Nasal cavity respiratory epithelium epithelial cell of viscerocranial mucosa (primary cell): ENCODE results near the gene GPANK1. TPM values are rescaled to one million over a fixed set of nuclear protein-coding genes. Genes with fewer than 3 reads are reported as not detected.

ENCODE experiments used
- total RNA-seq: library from RNA; depleted of rRNA; stranded (reverse); fragments of >200 nt; gene quantifications from 2 replicates; pipeline ENCODE4 v1.2.3, GENCODE V29; 2014

GPANK1 gene
- total RNA-seq: 9.4 and 20.2 TPM in 2 replicates

DNA sequence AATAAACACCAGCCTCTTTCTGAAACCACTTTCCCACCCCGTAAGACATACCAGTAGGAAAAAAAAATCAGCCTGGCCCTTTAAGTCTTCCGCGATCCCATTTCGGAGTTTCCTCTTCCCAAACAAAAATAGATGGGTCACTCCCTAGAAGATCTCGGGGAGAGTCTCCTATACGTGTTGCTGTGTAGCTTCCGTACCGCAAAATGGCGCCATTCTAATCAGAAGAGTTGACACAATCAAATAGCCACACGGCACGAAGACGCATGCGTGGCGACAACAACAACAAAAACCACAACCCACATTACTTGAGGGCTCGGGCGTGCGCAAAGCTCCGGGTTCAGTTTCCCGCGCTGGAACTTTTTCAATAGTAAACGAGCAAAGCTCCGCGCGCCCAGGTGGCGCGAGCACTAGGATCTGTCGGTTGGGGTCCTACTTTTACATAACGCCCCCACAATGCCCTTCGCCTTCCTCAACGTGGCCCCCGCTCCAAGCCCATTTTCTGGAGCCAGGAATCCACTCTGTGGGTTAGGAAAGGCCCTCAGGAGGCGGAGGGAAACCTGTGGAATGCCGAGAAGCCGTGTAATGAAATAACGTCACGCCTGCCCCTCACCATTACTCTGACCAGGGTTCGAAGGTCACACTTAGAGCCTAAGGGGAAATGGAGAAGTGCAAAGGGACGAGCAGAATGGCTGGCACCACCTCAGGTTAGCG lies at the start of gene GPANK1:
Gene GPANK1, minus strand, starts transcription at position 208 of the 711 bp plus-strand sequence. CDS start 519 bp downstream, outside the sequence.

DNA sequence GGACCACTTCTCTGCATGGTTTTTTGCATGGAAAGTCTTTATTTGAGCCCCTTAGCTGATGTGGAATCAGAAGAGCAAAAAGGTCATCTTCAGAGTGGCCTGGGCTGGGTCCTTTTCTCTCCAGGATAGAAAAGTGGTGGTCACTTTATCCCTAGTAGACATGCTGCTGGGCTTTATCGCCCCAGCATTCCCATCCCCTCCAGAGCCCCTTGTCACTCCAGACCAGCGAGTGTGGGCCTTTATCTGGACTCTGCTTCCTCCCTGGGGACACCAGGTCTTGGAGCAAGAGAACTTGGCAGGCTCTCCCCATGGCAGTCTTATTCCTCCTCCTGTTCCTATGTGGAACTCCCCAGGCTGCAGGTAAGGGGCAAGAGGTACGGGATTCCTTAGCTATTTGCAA lies 41.8 kb upstream of the GPANK1 start, which contains the start of gene LY6G6F:
Gene LY6G6F, plus strand, starts transcription at position 268 of the 400 bp plus-strand sequence. Its CDS starts 41 bp downstream, at position 309.

DNA sequence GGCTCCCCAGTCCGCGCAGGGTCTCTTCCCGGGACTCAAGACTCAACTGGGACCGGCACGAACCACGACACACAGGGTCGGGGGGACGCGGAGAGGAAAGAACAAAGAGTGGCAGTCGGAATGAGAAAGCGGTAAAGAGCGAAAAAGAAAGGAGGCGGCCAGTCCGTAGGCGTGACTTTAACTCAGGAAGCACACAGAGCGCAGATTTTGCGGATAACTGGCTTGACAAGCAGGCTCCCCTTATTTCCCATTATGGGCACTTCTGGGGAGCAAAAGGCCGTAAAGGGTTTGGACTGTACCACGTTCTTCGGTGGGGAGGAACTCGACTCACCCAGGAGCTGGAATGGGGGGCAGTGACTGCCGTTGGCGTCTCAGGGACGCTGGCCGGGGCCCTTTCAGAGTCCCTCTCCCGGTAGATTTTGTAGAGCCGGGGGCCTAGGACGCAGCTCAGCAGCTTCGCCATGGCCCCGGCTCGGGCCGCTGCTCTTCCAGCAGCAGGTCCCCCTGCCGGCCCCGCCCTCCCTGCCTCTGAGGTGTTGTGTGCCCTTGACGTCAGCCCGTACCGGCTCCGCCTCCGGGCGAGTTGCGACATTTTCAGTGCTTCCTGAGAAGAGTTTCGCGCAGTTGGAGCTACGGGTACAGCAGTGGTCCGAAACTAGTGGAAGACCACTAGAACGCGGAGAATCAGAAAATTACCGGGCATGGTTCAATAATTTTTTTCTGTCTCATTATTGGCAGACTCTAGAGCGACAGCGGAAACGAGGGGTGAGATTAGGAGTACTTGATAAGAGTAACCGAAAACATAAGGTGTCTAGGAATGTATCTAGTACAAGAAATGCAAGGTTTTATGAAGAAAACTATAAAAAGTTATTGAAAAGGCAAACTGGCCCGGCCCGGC lies 38.3 kb upstream of the GPANK1 start, which contains the start of gene ABHD16A:
Gene ABHD16A, minus strand, starts transcription at position 506 of the 898 bp plus-strand sequence. Its CDS starts 43 bp downstream, at position 463.

DNA sequence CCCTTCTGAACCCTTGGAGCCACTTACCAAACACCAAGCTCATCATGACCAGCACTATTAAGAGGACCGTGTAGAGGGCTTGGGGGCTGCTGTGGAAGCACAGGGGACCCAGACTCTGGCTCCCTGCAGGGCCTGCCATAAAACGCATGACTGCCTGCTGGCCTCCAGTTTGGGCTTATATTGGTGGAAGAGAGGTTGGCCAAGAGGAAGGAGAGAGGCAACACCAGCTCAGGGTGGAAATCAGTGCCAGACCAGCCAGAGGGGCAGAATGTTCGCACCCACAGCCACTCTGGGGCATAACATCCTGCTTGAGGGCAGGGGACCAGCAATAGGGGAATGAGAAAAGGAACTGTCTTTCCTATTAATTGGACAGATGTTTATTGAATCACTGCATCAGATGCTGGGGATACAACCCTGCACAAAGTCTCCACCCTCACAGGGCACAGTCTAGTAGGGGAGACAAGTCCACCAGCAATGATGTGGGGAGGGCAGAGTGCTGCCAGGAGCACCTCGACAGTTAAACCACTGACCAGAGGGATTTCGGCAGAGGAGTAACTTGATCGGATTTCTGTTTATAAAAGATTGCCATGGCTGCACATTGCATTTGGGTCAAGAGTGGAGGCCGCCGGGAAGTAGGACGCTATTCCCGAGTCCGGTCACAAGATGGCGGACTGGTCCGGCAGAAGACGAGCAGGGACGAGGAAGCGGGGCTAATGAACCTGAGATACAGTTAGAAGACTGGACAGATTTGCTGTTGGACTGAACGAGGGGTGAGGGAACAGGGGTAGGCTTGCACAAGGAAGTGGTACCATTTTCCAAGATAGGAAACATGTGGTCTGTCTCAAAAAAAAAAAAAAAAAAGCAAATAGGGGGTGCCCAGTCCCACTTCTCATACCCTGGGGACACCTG lies 15.7 kb upstream of the GPANK1 start, which contains the start of gene LY6G5C:
Gene LY6G5C, minus strand, starts transcription at position 842 of the 909 bp plus-strand sequence. Its CDS starts 694 bp downstream, at position 148.

DNA sequence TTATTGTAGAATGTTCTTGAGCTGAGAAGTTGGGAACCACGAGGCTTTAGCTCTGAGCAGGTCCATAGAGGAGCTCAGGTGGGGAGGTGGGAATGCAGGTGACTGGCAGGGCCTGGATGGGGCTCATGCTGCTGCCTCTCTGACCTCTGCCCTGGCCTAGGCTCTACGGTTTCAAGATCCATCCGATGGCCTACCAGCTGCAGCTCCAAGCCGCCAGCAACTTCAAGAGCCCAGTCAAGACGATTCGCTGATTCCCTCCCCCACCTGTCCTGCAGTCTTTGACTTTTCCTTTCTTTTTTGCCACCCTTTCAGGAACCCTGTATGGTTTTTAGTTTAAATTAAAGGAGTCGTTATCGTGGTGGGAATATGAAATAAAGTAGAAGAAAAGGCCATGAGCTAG lies 4.9 kb upstream of the GPANK1 start, which contains the start of gene LY6G5B:
Gene LY6G5B, plus strand, starts transcription at position 301 of the 400 bp plus-strand sequence. CDS start 975 bp downstream, outside the sequence.

DNA sequence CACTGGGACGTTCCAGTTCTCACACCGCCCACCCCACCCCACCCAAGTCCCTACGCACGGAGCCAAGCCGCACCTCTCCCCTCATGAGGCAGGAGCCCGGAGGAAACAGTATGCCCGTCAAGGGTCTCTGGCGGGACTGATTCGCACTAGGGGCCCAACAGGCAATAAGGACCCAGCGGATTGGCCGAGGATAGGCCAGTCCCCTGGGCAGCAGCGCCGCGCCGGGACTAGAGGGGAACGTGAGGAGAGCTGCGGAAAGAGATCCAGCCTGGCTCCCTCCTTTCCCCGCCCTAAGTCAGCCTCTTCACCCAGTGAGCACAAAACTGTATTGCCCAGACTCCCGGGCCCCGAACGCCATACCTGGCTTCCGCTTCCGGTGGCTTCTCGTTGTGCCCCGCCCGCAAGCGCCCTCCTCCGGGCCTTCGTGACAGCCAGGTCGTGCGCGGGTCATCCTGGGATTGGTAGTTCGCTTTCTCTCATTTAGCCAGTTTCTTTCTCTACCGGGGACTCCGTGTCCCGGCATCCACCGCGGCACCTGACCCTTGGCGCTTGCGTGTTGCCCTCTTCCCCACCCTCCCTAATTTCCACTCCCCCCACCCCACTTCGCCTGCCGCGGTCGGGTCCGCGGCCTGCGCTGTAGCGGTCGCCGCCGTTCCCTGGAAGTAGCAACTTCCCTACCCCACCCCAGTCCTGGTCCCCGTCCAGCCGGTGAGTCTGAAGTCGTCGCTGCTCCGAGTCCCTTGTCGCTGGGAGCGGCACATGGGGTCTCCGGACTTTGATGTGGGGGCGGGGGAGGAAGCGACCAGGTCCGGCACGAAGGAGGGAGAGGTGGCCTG lies 922 bp upstream of the GPANK1 start, which contains the start of gene CSNK2B:
Gene CSNK2B, plus strand, starts transcription at position 580 of the 836 bp plus-strand sequence. CDS start 752 bp downstream, outside the sequence.

DNA sequence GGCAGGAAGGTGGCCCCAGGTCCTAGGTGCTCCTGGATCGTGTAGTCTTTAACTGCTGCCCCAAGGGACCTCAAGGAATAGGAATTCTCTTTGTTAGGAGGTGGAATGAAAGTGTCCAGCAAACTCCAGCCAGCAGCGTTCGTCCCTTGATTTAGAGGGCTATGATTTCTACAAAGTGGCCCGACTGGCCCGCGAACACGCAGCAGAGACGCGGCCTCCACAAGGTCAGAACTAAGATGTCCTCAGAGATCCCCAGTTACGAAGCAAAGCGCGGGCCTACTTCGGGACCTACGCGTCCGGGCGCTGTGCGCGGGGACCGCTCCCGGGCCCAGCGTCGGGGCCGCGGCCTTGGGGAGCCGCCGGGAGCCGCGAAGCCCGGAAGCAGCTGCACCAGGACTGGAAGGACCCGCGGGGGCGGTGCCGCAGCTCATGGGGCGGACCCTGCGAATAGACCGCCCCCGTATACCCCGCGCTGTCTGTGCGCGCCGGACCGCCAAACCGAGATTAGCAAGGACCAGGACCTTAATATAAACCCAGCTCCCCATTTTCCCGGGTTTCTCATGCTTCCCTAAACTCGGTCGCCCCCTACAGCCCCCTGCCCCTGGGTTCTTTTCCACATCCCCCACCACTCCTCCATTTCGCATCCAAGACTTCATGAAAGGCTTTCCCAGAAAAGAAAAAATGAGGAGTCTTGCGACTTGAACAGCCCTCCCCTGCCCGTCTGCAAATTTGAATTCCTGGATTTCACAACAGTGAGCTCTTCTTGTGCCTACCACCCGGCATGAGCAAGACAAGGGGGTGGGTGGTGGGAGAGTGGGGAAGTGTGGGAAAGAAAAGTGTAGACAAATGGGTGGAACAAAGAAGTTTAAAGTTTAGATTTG lies 4.2 kb downstream of the GPANK1 start, which contains the start of gene C6orf47:
Gene C6orf47, minus strand, starts transcription at position 398 of the 881 bp plus-strand sequence. CDS start 831 bp downstream, outside the sequence.

DNA sequence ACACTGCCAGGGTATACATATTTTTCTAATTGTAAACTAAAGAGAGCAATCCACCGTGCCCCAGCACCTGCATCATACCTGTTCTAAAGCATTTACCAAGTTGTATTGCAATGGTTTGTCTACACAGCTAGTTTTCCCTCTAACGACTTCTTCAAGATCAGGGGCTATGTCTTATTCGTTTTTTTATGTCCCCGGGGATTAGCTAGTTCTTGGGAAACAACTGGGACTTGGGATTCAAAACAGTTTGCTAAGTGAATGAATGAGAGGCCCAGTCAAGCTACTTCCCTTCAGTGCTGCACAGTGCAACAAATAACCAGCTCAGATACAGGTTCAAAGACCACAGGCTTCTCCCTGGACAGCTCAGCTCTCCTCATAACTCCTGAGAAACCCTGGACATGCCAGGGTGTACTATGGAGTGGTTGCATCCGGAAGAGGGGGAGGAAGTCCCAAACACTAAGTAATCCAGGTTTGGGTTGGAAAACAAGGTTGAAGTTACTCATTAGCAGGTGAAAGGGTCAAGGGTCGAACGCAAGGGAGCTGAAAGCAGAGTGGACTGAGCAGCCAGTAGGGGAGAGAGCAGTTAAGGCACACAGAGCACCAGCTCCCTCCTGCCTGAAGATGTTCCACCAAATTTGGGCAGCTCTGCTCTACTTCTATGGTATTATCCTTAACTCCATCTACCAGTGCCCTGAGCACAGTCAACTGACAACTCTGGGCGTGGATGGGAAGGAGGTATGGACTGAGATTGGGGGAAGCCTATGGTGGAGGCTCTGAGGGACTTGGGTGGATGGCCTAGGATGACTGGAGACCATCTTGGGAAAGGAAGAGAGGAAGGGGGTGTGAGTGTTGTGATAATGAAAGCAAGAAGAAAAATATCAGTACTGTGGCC lies 9.2 kb downstream of the GPANK1 start, which contains the start of gene APOM:
Gene APOM, plus strand, starts transcription at position 546 of the 889 bp plus-strand sequence. Its CDS starts 73 bp downstream, at position 619.

DNA sequence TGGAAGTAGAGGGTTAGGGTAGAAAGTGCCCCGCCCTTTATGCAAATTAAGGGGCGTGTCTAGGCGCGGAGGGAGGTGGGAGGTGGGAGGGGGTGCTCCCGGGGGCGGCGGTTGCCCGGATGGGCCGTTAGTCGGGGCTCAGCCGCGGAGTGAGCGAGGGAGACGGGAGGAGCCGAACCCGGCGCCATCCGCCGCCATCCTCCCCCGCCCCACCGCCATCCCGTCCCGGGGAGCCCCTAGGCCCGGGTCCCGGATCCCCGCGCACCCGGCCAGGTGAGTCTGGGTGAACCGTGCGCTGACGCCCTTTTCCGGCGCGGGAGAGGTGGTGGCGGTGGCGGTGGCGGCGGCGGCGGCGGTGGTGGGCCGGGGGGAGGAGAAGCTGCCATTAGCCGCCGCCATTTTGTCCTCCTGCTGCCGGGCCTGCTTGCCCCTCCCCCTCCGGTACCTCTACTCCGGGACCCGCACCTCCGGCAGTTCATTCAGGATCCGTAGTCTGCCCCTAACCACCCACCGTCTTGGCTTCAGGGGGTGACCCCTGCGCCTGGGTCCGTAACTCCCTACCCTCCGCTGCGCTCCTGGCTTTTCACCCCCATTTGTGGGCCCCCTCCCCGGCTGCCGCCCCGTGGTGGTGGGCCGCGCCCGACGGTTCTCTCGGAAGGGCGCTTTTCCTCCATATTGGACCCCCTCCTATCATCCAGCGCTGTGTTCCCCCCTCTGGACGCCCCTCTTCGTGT lies 44.0 kb downstream of the GPANK1 start, which contains the start of gene PRRC2A:
Gene PRRC2A, plus strand, starts transcription at position 130 of the 734 bp plus-strand sequence. CDS start 2,075 bp downstream, outside the sequence.

DNA sequence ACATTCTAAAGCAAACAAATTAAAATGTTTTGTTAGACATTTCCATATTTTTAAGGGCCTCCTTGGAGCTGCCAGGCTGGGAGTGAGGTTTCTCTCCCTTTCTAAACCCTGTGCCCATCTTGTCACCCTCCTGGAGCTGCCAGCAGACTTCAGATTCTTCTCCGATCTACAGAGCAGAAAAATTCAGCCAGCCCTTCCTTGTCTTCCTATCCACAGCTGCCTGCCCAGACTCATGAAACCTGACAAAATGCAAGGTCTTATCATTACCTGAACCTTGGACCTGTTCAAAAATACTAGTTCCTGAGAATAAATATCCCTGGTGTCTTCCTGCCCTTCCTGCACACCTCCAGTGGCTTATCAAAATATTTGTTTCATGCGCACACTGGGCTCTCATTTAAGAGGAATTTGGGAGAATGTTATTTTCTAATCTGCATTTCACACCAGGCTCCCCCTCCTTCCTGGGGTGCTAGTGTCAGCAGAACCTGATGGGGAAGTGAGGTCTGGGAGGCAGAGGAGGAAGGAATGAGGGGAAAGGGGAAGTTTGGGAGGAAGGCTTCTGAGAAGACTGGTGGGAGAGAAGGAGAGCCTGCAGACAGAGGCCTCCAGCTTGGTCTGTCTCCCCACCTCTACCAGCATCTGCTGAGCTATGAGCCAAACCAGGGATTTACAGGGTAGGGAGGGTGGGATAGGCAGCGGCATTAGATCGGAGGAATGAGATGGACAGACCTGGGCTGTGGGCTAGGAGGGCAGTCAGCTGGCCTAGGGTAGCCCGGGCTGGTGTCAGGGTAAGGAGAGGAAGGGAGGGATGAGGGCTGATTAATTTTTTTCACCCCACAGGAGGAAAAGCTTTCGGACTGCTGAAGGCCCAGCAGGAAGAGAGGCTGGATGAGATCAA lies 49.9 kb downstream of the GPANK1 start, which contains the start of gene AIF1:
Gene AIF1, plus strand, starts transcription at position 551 of the 895 bp plus-strand sequence. Its CDS starts 96 bp downstream, at position 647.

Other genes with a start within 250 kb of the GPANK1 start
- gene MICB, start 166.9 kb downstream of the GPANK1 start, total RNA-seq: 3.7 and 5.8 TPM in 2 replicates
- not detected in 2 replicates for gene MCCD1, start 136.0 kb downstream of the GPANK1 start, total RNA-seq
- gene DDX39B, start 123.0 kb downstream of the GPANK1 start, total RNA-seq: 205 and 333 TPM in 2 replicates
- 0.28 and 0.34 TPM in 2 replicates for gene ATP6V1G2, start 118.4 kb downstream of the GPANK1 start, total RNA-seq
- gene NFKBIL1, start 117.4 kb downstream of the GPANK1 start, total RNA-seq: 25.8 and 52.3 TPM in 2 replicates
- not detected in 2 replicates for gene LTA, start 92.7 kb downstream of the GPANK1 start, total RNA-seq
- gene TNF, start 89.4 kb downstream of the GPANK1 start, total RNA-seq: under 0.01 and 0.07 TPM in 2 replicates
- gene LTB, start 82.6 kb downstream of the GPANK1 start, total RNA-seq: not detected in 2 replicates
- not detected in 2 replicates for gene LST1, start 78.7 kb downstream of the GPANK1 start, total RNA-seq
- gene NCR3, start 72.0 kb downstream of the GPANK1 start, total RNA-seq: not detected in 2 replicates
- not detected in 2 replicates for gene AIF1, start 49.8 kb downstream of the GPANK1 start, total RNA-seq
- 32.1 and 73.3 TPM in 2 replicates for gene PRRC2A, start 44.3 kb downstream of the GPANK1 start, total RNA-seq
- 120 and 174 TPM in 2 replicates for gene BAG6, start 12.3 kb downstream of the GPANK1 start, total RNA-seq
- gene APOM, start 9.1 kb downstream of the GPANK1 start, total RNA-seq: 0.28 and 0.34 TPM in 2 replicates
- 24.7 and 37.6 TPM in 2 replicates for gene C6orf47, start 4.2 kb downstream of the GPANK1 start, total RNA-seq
- 48.2 and 76.9 TPM in 2 replicates for gene CSNK2B, start 1.1 kb upstream of the GPANK1 start, total RNA-seq
- gene LY6G5B, start 5.0 kb upstream of the GPANK1 start, total RNA-seq: 0.68 and 3.3 TPM in 2 replicates
- gene LY6G5C, start 16.1 kb upstream of the GPANK1 start, total RNA-seq: 0.07 TPM in 1 of 2 replicates, not detected in the other
- 30.8 and 46.5 TPM in 2 replicates for gene ABHD16A, start 38.3 kb upstream of the GPANK1 start, total RNA-seq
- not detected in 2 replicates for gene LY6G6F, start 41.9 kb upstream of the GPANK1 start, total RNA-seq
- not detected in 2 replicates for gene LY6G6D, start 50.4 kb upstream of the GPANK1 start, total RNA-seq
- under 0.01 TPM in 1 of 2 replicates, not detected in the other for gene LY6G6C, start 56.7 kb upstream of the GPANK1 start, total RNA-seq
- gene MPIG6B, start 58.4 kb upstream of the GPANK1 start, total RNA-seq: not detected in 2 replicates
- gene DDAH2, start 64.3 kb upstream of the GPANK1 start, total RNA-seq: 16.2 and 19.8 TPM in 2 replicates
- 269 and 558 TPM in 2 replicates for gene CLIC1, start 71.5 kb upstream of the GPANK1 start, total RNA-seq
- 3.4 and 3.5 TPM in 2 replicates for gene MSH5, start 75.0 kb upstream of the GPANK1 start, total RNA-seq
- gene SAPCD1, start 97.7 kb upstream of the GPANK1 start, total RNA-seq: 0.57 TPM in 1 of 2 replicates, not detected in the other
- gene VWA7, start 112.3 kb upstream of the GPANK1 start, total RNA-seq: 0.34 and 1.00 TPM in 2 replicates
- gene VARS1, start 130.8 kb upstream of the GPANK1 start, total RNA-seq: 61.2 and 98.7 TPM in 2 replicates
- gene LSM2, start 142.0 kb upstream of the GPANK1 start, total RNA-seq: 14.4 and 35.5 TPM in 2 replicates
- 1.0 and 1.1 TPM in 2 replicates for gene HSPA1L, start 150.3 kb upstream of the GPANK1 start, total RNA-seq
- 29.7 and 211 TPM in 2 replicates for gene HSPA1A, start 150.5 kb upstream of the GPANK1 start, total RNA-seq
- gene HSPA1B, start 162.7 kb upstream of the GPANK1 start, total RNA-seq: 81.7 and 305 TPM in 2 replicates
- gene NEU1, start 197.8 kb upstream of the GPANK1 start, total RNA-seq: 64.1 and 103 TPM in 2 replicates
- 2.1 and 3.1 TPM in 2 replicates for gene SLC44A4, start 214.0 kb upstream of the GPANK1 start, total RNA-seq
- gene EHMT2, start 232.7 kb upstream of the GPANK1 start, total RNA-seq: 13.7 and 47.4 TPM in 2 replicates
- 1.4 and 4.1 TPM in 2 replicates for gene ZBTB12, start 237.1 kb upstream of the GPANK1 start, total RNA-seq